Effector memory CD4-positive, alpha-beta T cell (primary cell): ENCODE data around the gene NABP2.
"Not testable (repeated sequence)": the region's sequence is repeated elsewhere in the genome, so short reads cannot be mapped to it uniquely, and the experiment has no call there.

ENCODE experiments used
- DNase-seq, 3 donors: peaks; one replicate each; pipeline ENCODE4 v3.0.0-alpha.2; 2020
- H3K27ac ChIP-seq: 2 replicates; pipeline ENCODE4 v1.7.0; 2013; ENCODE audit warnings: mild to moderate bottlenecking, low read length, moderate library complexity; ENCODE audit not compliant: insufficient read depth, poor library complexity, severe bottlenecking
- H3K27me3 ChIP-seq: replicated peaks from 2 replicates; pipeline ENCODE4 v1.7.0; 2013; ENCODE audit warnings: mild to moderate bottlenecking, low read length; ENCODE audit not compliant: insufficient read depth, control insufficient read depth, poor library complexity, severe bottlenecking
- H3K36me3 ChIP-seq: 2 replicates; pipeline ENCODE4 v1.7.0; 2013; ENCODE audit warnings: mild to moderate bottlenecking, low read length, moderate library complexity; ENCODE audit not compliant: control insufficient read depth, insufficient read depth
- H3K4me1 ChIP-seq: 2 replicates; pipeline ENCODE4 v1.7.0; 2013; ENCODE audit warnings: low read length, mild to moderate bottlenecking; ENCODE audit not compliant: control insufficient read depth, insufficient read depth, poor library complexity, severe bottlenecking
- H3K4me3 ChIP-seq: 2 replicates; pipeline ENCODE4 v1.7.0; 2013; ENCODE audit warnings: low read length, low read depth, mild to moderate bottlenecking; ENCODE audit not compliant: insufficient read depth, poor library complexity, severe bottlenecking
- H3K9me3 ChIP-seq: 2 replicates; pipeline ENCODE4 v1.7.0; 2013; ENCODE audit warnings: mild to moderate bottlenecking, low read length, moderate library complexity; ENCODE audit not compliant: control insufficient read depth

The NABP2 gene

GRCh38 chr12:56257491-56258067 is 33.4 kb downstream of the NABP2 start:
- no peak for DNase-seq
- Histone ChIP-seq H3K36me3 (peaks cover 24% of the 10 kb centered on the region), H3K9me3 (no peaks in the 10 kb centered on the region), H3K4me3 (peak overlapping the region; percentile 67), H3K27me3 (no peaks in the 10 kb centered on the region), H3K4me1 (peaks cover 19% of the 10 kb centered on the region), H3K27ac (peak overlapping the region; percentile 71)

GRCh38 chr12:56258068-56258819 is 34.1 kb downstream of the NABP2 start, which contains the start of gene ANKRD52:
Gene ANKRD52, minus strand, starts transcription at chr12:56258384. Its CDS starts 115 bp downstream, at chr12:56258269.
- Histone ChIP-seq H3K36me3 (peaks cover 17% of the 10 kb centered on the region), H3K9me3 (no peaks in the 10 kb centered on the region), H3K27me3 (no peaks in the 10 kb centered on the region), H3K4me3 (peak within 1 kb of the TSS; percentile 83), H3K4me1 (peaks cover 19% of the 10 kb centered on the region), H3K27ac (peak within 1 kb of the TSS; percentile 71)
- peak; percentile 66 to 70 (median 67) for DNase-seq

GRCh38 chr12:56258820-56259183 is 34.7 kb downstream of the NABP2 start:
- no peak for DNase-seq
- Histone ChIP-seq H3K4me3 (peak overlapping the region; percentile 83), H3K9me3 (no peaks in the 10 kb centered on the region), H3K4me1 (peaks cover 19% of the 10 kb centered on the region), H3K27me3 (no peaks in the 10 kb centered on the region), H3K27ac (peak overlapping the region; percentile 54), H3K36me3 (peaks cover 12% of the 10 kb centered on the region)

GRCh38 chr12:56260380-56260779 is 36.2 kb downstream of the NABP2 start:
- no peaks in the 10 kb centered on the region for H3K27me3 ChIP-seq
- no peak overlapping the region for H3K27ac ChIP-seq
- H3K4me1 ChIP-seq, result peaks cover 19% of the 10 kb centered on the region
- no peak overlapping the region for H3K4me3 ChIP-seq
- DNase-seq, result no peak
- H3K9me3 ChIP-seq, result no peaks in the 10 kb centered on the region
- no peaks in the 10 kb centered on the region for H3K36me3 ChIP-seq

- Histone ChIP-seq H3K27me3 (no peaks in the 10 kb centered on the region), H3K27ac (no peak overlapping the region), H3K36me3 (no peaks in the 10 kb centered on the region), H3K4me3 (no peak overlapping the region), H3K9me3 (no peaks in the 10 kb centered on the region), H3K4me1 (peaks cover 19% of the 10 kb centered on the region)
- DNase-seq, result no peak
These were observed 36.8 kb downstream of the NABP2 start for GRCh38 chr12:56260921-56261320.

- no peaks in the 10 kb centered on the region for H3K27me3 ChIP-seq
- DNase-seq, result no peak
- no peaks in the 10 kb centered on the region for H3K9me3 ChIP-seq
- no peaks in the 10 kb centered on the region for H3K36me3 ChIP-seq
- H3K27ac ChIP-seq, result no peak overlapping the region
- peaks cover 22% of the 10 kb centered on the region for H3K4me1 ChIP-seq
- H3K4me3 ChIP-seq, result no peak overlapping the region
These were observed 37.5 kb downstream of the NABP2 start for GRCh38 chr12:56261503-56262232.

- H3K27me3 ChIP-seq, H3K9me3 ChIP-seq, H3K4me3 ChIP-seq, H3K36me3 ChIP-seq, H3K27ac ChIP-seq, DNase-seq: not testable (repeated sequence)
- peaks cover 16% of the 10 kb centered on the region for H3K4me1 ChIP-seq
These were observed 38.8 kb downstream of the NABP2 start for GRCh38 chr12:56262955-56263354.

- DNase-seq, H3K9me3 ChIP-seq, H3K36me3 ChIP-seq, H3K27me3 ChIP-seq: not testable (repeated sequence)
- H3K4me3 ChIP-seq, result peak overlapping the region; percentile 92
- peaks cover 10% of the 10 kb centered on the region for H3K4me1 ChIP-seq
- H3K27ac ChIP-seq, result peak overlapping the region; percentile 96
These were observed 42.0 kb downstream of the NABP2 start for GRCh38 chr12:56266068-56266692.

GRCh38 chr12:56266693-56267442 is 42.7 kb downstream of the NABP2 start, which contains the start of gene COQ10A:
Gene COQ10A, plus strand, starts transcription at chr12:56266942. Its CDS starts 177 bp downstream, at chr12:56267119.
- Histone ChIP-seq H3K9me3 (no peaks in the 10 kb centered on the region), H3K4me1 (peaks cover 10% of the 10 kb centered on the region), H3K27ac (peak within 1 kb of the TSS; percentile 96), H3K4me3 (peak within 1 kb of the TSS; percentile 92), H3K27me3 (no peaks in the 10 kb centered on the region), H3K36me3 (peaks cover 6% of the 10 kb centered on the region)
- peak; percentile 82 to 88 (median 87) for DNase-seq
